GM10266 (cell line): ENCODE data around the gene PATJ.
"Not testable (repeated sequence)": the region's sequence is repeated elsewhere in the genome, so short reads cannot be mapped to it uniquely, and the experiment has no call there.

Experiments
- DNase-seq: peaks from one replicate; pipeline ENCODE4 v3.0.0; 2012; ENCODE audit errors: extremely low spot score
- TF ChIP-seq, protein P1 (sequence below): IDR thresholded peaks from 2 replicates; pipeline ENCODE4 v1.5.1; 2012; ENCODE audit warnings: mild to moderate bottlenecking, low read depth; ENCODE audit not compliant: control insufficient read depth, insufficient read depth; ENCODE audit errors: missing control alignments

PATJ gene

DNA sequence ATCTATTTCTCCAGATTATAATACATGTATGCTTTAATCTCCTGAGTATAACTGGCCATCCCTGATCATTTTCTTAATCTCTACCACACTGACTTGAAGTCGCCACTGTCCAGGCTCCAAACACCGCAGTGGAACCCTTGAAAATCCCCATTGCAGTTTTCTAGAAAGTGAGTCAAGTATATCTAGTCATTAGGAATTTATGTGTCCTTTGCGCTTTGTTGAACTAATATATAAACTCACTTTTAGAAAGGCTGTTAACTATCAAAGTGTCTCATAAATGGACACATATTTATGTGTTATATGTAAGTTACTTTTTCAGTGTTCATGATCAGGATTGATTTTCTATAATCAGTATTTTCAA lies 211.5 kb downstream of the PATJ start:
- DNase-seq: no peak
- TF ChIP-seq, protein P1, sequence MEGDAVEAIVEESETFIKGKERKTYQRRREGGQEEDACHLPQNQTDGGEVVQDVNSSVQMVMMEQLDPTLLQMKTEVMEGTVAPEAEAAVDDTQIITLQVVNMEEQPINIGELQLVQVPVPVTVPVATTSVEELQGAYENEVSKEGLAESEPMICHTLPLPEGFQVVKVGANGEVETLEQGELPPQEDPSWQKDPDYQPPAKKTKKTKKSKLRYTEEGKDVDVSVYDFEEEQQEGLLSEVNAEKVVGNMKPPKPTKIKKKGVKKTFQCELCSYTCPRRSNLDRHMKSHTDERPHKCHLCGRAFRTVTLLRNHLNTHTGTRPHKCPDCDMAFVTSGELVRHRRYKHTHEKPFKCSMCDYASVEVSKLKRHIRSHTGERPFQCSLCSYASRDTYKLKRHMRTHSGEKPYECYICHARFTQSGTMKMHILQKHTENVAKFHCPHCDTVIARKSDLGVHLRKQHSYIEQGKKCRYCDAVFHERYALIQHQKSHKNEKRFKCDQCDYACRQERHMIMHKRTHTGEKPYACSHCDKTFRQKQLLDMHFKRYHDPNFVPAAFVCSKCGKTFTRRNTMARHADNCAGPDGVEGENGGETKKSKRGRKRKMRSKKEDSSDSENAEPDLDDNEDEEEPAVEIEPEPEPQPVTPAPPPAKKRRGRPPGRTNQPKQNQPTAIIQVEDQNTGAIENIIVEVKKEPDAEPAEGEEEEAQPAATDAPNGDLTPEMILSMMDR: no peak

DNA sequence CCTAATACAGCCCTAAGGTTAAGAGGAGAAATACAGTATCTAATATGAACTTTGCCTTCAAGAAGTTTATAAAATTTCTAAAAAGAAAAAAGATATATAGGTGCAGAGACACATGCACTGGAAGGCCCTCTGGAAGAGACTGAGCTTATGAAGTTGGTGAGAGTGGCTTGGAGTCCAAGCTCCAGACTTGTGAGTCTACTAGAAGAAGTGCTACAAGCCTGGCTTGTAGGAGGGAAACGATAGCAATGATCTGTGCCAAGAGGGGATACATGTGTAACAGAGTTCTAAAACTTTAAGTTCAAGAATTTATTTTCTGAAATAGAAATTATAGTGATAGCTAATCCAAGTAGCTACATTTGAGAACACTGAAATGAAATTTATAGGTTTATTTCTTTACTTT lies 213.0 kb downstream of the PATJ start:
- no peak for DNase-seq
- TF ChIP-seq, protein P1: no peak

DNA sequence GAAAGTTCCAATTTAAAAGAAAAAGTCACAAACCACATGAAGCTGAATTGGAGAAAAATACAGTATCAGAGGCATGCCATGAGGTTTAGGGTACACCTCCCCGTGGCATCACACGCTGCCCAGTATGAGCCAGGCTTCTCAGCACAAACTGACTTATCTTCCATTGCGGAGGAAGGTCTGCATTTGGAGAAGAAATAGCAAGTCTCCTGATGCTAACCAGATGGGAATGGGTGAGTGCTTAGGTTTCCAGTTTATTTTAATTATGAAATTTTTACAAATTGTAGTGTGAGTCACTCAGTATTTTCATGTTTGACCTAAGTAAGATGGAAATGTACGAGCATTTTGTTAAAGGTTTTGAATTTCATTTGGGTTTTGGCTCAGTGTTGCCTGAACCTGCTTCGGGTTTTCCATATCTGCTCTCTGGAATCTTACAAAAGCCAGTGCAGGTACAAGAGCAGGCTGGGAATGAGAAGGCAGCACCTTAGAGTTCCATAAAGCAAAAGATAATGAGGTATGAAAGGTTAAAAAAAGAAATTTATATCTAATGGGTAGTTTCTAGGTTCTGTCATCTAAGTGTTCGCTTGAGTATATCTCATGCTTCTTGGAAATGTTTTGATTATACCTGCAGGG lies 213.9 kb downstream of the PATJ start:
- TF ChIP-seq, protein P1: no peak
- no peak for DNase-seq

DNA sequence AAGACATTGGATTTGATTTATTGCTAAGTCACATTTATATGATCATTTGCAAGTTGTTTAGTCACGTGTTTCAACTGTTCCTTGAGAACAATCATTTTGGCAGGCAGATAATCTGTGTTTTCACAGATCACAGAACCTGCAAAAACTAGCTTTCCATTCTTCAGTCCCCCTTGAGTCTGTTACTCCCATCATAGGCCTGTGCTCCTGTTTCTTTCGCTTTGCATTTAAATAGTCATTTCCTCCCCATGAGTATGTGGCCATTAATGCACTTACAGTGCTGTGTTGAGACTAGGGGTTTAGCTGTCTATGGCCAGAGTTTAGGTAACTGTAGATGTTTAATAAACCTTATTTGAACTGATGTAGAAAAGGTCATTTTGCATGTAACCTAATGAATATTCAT lies 214.5 kb downstream of the PATJ start:
- TF ChIP-seq, protein P1: no peak
- DNase-seq: no peak

DNA sequence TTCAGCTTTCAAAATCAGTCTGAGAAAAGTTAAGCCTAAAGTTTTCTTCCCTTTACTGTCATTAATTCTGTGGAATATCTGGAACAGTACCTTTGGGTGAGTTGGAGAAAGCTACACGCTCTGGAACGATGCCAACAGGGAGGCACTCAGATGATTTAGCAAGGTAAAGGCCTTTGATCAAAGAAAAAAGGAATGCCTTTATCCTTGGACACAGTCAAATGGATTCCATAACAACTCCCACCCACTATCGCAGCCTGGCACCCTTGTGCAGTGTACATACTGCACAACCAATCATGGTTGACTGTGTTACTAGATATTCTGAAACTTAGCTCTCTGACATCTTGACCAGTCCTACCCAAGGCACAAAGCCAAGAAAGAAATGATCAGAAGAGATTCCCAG lies 218.7 kb downstream of the PATJ start:
- TF ChIP-seq, protein P1: no peak
- DNase-seq: no peak

DNA sequence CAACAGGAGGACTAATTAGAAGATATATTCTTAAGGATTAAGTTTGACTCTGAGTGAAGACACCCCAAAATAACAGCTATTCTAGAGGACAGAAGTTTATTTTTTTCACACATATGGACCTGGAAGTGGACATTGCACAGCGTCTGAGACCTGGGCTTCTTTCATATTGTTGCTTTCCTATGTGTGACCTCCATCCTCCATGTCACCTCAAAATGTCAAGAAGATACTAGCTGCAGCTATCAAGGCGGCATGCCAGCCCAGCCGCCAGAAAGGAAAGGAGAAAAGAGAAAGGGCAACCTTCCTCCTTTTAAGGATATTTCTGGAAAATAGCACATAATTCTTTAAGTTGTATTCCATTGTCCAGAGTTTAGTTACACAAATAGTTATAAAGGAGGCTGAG lies 220.4 kb downstream of the PATJ start:
- TF ChIP-seq, protein P1: no peak
- no peak for DNase-seq

DNA sequence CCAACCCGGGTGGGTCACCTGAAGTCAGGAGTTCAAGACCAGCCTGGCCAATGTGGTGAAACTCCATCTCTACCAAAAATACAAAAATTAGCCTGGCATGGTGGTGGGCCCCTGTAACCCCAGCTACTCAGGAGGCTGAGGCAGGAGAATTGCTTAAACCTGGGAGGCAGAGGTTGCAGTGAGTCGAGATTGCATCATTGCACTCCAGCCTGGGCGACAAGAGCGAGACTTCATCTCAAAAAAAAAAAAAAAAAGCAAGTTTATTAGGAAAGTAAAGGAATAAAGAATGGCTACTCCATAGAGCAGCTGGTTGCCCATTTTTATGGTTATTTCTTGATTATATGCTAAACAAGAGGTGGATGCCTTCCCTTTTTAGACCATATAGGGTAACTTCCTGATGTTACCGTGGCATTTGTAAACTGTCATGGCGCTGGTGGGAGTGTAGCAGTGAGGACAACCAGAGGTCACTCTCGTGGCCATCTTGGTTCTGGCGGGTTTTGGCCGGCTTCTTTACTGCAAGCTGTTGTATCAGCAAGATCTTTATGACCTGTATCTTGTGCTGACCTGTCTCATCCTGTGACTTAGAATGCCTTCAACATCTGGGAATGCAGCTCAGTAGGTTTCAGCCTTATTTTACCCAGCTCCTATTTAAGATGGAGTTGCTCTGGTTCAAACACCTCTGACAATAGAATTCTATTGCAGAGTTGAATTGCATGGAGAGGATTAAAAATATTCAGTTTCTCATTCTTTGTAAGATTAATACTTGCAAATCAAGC lies 224.4 kb downstream of the PATJ start:
- DNase-seq: not testable (repeated sequence)
